Lower lobe of right lung (tissue), 2 donors: ENCODE data around the gene ESPN. TPM values are rescaled to one million over a fixed set of nuclear protein-coding genes. Genes with fewer than 3 reads are reported as not detected.

Experiments used
- ATAC-seq, 2 donors: fragments of 200-7000 bp; cut with Tn5 transposase; one replicate each; pipeline ENCODE4 v1.9.1; 2020 to 2022; ENCODE audit warnings: mild to moderate bottlenecking in 2 of 2, moderate library complexity in 2 of 2
- DNase-seq: peaks from one replicate; pipeline ENCODE4 v3.0.0-alpha.2; 2020
- H3K27ac ChIP-seq: fragments of 200-600 bp; one replicate; pipeline ENCODE4 v1.8.0; 2022
- H3K27me3 ChIP-seq: fragments of 200-600 bp; one replicate; pipeline ENCODE4 v1.8.0; 2022; ENCODE audit warnings: low read depth
- H3K36me3 ChIP-seq: fragments of 200-600 bp; one replicate; pipeline ENCODE4 v1.8.0; 2022; ENCODE audit warnings: mild to moderate bottlenecking
- H3K4me1 ChIP-seq: fragments of 200-600 bp; one replicate; pipeline ENCODE4 v1.8.0; 2022
- H3K4me3 ChIP-seq: fragments of 200-600 bp; one replicate; pipeline ENCODE4 v1.8.0; 2022; ENCODE audit warnings: mild to moderate bottlenecking
- H3K9me3 ChIP-seq: fragments of 200-600 bp; one replicate; pipeline ENCODE4 v1.8.0; 2022
- CTCF ChIP-seq: fragments of 200-600 bp; IDR thresholded peaks from one replicate; pipeline ENCODE4 v1.8.0; 2022; ENCODE audit warnings: antibody characterized with exemption, mild to moderate bottlenecking
- intact Hi-C: fragments of 100-400 bp; cut with DNase I; formaldehyde crosslinking; loops from one replicate; pipeline ENCODE4 v1.11.0; 2022
- total RNA-seq: library from RNA; stranded (reverse); fragmentation: NEBNext Ultra II Directional; extraction: Animal tissue kit (Norgen Biotek cat#: 25700); gene quantifications from one replicate; pipeline ENCODE4 v1.2.1, GENCODE V29; 2021
- donor health status: DM: no; HTN: yes; CAD: no; lungs with severe emphysema.

ESPN gene
- total RNA-seq, 1 donor from 2014 or later: 8.3 TPM

- TF ChIP-seq CTCF: no peak
Observed at GRCh38 chr1:6467224-6467623, 42.6 kb downstream of the ESPN start.

DNA sequence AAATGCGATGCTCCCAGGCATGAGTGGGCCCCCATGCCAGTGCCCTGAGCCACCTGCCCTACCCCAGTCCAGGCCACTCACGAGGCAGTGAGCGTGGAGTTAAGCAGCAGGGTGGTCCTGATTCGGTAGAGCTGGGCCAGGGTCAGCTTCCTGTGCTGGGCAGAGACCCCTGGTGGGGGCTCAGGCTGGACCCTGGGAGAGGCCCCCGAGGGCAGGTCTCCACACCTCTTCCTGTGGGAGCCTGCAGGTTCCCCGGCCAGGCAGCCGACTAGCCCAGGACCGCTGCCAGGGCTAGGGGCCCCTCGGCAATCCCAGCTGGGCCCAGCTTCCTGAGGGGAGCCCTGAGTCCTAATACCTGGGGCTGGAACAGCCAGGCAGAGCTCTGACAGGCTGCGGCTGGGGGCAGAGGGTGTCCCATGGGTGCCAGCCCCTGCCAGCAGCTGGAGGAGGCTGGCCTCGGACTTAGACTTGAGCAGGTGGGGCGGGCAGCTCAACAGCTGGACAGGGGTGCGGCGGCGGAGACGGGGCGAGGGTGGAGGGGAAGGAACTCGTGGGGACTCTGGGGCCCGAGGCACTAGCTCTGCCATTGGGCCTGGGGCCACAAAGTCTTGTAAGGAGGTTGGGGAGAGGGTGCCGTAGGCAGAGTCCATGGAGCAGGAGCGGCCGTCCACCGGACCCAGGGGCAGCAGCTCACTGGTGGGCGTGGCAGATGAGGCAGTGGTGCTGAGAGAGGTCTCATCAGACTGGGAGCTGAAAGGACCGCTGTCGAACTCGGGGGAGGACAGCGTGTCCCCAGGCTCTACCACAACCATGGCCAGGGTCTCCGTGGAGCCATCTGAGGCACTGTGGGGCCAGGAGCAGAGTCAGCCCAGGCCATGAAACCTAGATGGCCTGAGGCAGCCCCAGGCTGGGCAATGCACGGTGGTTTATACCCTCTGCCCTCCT lies 43.4 kb downstream of the ESPN start:
- intact Hi-C loops: no loop called here
- no peaks in the 10 kb centered on the region for H3K4me1 ChIP-seq

More at GRCh38 chr1:6467224-6467623, 42.6 kb downstream of the ESPN start:
- ATAC-seq (no peak), DNase-seq (no peak)
- Histone ChIP-seq H3K4me1 (no peaks in the 10 kb centered on the region), H3K9me3 (no peaks in the 10 kb centered on the region), H3K27me3 (peaks cover 5% of the 10 kb centered on the region), H3K36me3 (peaks cover 21% of the 10 kb centered on the region), H3K4me3 (no peak overlapping the region), H3K27ac (no peak overlapping the region)
- intact Hi-C loops: no loop called here

GRCh38 chr1:6468729-6469461 lies 44.3 kb downstream of the ESPN start:
- no peak for DNase-seq
- Histone ChIP-seq H3K9me3 (no peaks in the 10 kb centered on the region), H3K4me1 (no peaks in the 10 kb centered on the region), H3K36me3 (peaks cover 15% of the 10 kb centered on the region), H3K27me3 (peaks cover 5% of the 10 kb centered on the region), H3K4me3 (no peak overlapping the region), H3K27ac (no peak overlapping the region)
- no peak for TF ChIP-seq CTCF
- no peak for ATAC-seq
- intact Hi-C loops: no loop called here

More for the DNA sequence above, 43.4 kb downstream of the ESPN start:
- Histone ChIP-seq H3K9me3 (no peaks in the 10 kb centered on the region), H3K27me3 (peaks cover 5% of the 10 kb centered on the region), H3K27ac (no peak overlapping the region), H3K36me3 (peaks cover 15% of the 10 kb centered on the region), H3K4me3 (no peak overlapping the region)
- no peak for TF ChIP-seq CTCF
- DNase-seq (no peak), ATAC-seq (no peak)

- TF ChIP-seq CTCF: no peak
- ATAC-seq (no peak), DNase-seq (peak; percentile 46)
- peaks cover 1% of the 10 kb centered on the region for H3K4me1 ChIP-seq
- intact Hi-C loops: no loop called here
- no peak overlapping the region for H3K4me3 ChIP-seq
- no peaks in the 10 kb centered on the region for H3K9me3 ChIP-seq
- H3K27ac ChIP-seq: no peak overlapping the region
- H3K36me3 ChIP-seq: peaks cover 15% of the 10 kb centered on the region
- H3K27me3 ChIP-seq: no peaks in the 10 kb centered on the region
Observed at GRCh38 chr1:6470132-6471085, 45.8 kb downstream of the ESPN start.
